ENCODE measurements around the gene KLHL29.

KLHL29 gene

GRCh38 chr2:23666980-23667357 lies 282.0 kb downstream of the KLHL29 start:
- DNase-seq: no peak

- DNase-seq: no peak
Observed at GRCh38 chr2:23668756-23669304, 283.9 kb downstream of the KLHL29 start.

- DNase-seq: no peak
Observed at GRCh38 chr2:23669413-23670244, 284.6 kb downstream of the KLHL29 start.

- DNase-seq: no peak
Observed at GRCh38 chr2:23670245-23670592, 285.2 kb downstream of the KLHL29 start.

GRCh38 chr2:23673082-23673481 lies 288.1 kb downstream of the KLHL29 start:
- DNase-seq: no peak

GRCh38 chr2:23673830-23674679 lies 289.1 kb downstream of the KLHL29 start:
- no peak for DNase-seq

GRCh38 chr2:23675506-23675905 lies 290.5 kb downstream of the KLHL29 start:
- no peak for DNase-seq

GRCh38 chr2:23677836-23678235 lies 292.9 kb downstream of the KLHL29 start:
- no peak for DNase-seq

- DNase-seq: no peak
Observed at GRCh38 chr2:23679044-23679443, 294.1 kb downstream of the KLHL29 start.

- DNase-seq: no peak
Observed at GRCh38 chr2:23680951-23681350, 296.0 kb downstream of the KLHL29 start.

GRCh38 chr2:23681356-23682140 lies 296.6 kb downstream of the KLHL29 start:
- no peak for DNase-seq

- no peak for DNase-seq
Observed at GRCh38 chr2:23682481-23682880, 297.5 kb downstream of the KLHL29 start.

- DNase-seq: no peak
Observed at GRCh38 chr2:23683001-23683400, 298.0 kb downstream of the KLHL29 start.

GRCh38 chr2:23684395-23685176 lies 299.6 kb downstream of the KLHL29 start:
- DNase-seq: no peak

GRCh38 chr2:23685181-23685580 lies 300.2 kb downstream of the KLHL29 start:
- no peak for DNase-seq

GRCh38 chr2:23685706-23686105 lies 300.7 kb downstream of the KLHL29 start:
- DNase-seq: no peak

- DNase-seq: no peak
Observed at GRCh38 chr2:23686405-23687029, 301.5 kb downstream of the KLHL29 start.

- DNase-seq: no peak
Observed at GRCh38 chr2:23687214-23687613, 302.2 kb downstream of the KLHL29 start.

GRCh38 chr2:23687713-23688112 lies 302.7 kb downstream of the KLHL29 start:
- no peak for DNase-seq

GRCh38 chr2:23688486-23689130 lies 303.6 kb downstream of the KLHL29 start:
- DNase-seq: no peak

GRCh38 chr2:23689131-23689700 lies 304.2 kb downstream of the KLHL29 start:
- no peak for DNase-seq

Data from DMS53 (cell line).